Stimulated activated CD8-positive, alpha-beta memory T cell treated with anti-CD3 and anti-CD28 coated beads, Interleukin-15, amount 100 ng/mL, for 24 hours (primary cell): Measurements from ENCODE around the gene EDN2.
A peak's percentile ranks its signal among the peaks of the same experiment; 100 is the strongest.

Experiments
- DNase-seq: peaks from one replicate; pipeline ENCODE4 v3.0.0-alpha.2; 2020; ENCODE audit warnings: low read depth

EDN2 gene

DNA sequence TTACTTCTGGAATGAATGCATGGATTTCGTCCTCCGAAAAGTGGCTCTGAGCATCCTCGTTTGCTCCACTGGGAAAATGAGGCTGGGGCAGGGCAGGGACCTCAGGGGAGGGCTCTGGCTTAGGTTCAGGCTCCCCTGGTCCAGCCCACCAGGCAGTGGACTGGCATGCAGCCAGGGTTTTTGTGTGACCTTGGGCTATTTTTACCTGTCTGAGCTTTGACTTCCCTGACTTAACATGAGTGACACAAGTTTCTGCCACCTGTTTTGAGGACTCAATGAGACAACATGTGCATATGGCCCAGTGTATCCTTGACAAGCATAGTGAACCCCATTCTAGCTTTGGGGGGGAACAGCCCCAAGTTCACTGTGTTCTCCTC is 32.6 kb upstream of the EDN2 start:
- no peak for DNase-seq

DNA sequence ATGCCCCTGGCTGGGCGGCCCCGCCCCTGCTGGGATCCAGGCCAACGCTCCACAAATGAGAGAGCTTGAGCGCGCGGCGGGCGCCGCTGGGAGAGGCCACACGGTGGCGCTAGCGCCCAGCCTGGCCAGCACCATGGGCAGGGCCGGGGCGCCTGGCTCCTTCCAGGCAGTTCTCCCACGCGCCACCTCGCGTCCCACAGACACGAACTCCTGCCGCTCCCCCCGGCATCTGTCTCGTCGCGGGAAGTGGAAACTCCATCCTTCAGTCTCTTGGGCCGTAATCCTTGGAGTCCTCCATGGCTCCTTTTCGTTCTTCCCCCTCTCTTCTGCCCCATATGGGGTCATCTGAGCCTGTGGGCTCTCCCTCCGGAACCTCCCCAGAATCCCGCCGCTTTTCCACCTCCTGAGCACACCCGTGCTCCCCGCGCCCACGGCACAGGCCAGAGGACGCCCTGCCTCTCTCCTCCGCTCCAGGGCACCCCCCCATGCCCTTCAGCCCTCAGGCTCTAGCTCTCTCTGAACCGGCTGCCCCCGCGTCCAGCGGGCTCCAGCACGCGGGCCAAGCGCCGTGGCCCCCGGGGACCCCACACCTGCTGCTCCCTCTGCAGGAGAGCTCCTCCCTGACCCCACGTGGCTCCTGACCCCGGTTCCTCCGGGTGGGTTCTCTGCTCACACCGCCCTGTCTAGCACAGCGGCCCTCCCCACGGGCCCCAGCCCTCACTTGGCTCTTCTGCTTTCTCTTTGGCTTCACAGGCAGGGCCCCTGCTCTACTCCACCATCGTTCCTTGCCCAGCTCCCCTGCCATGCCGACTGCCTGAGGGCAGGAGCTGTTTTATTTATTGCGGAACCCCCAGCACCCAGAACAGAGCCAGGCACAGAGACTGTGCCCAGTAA is 31.9 kb upstream of the EDN2 start:
- peak; percentile 40 for DNase-seq

DNA sequence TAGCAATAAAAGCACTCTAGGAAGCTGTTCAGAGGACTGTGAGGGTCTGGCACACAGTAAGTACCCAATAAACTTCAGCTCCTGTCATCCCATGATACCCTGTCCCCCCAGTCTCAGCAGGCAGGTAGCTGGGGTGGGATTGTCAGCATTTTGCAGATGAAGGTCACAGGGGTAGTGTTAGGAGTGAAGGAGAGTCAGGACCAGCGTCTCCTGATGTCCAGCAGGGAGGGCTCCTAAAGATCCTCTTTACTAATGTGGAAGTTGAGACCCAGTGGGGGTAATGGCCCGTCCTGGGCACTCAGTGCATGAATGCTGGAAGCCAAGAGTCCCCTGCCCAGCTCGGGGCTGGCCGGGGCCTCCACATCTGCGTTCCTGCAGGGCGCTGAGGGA is 31.3 kb upstream of the EDN2 start:
- no peak for DNase-seq

DNA sequence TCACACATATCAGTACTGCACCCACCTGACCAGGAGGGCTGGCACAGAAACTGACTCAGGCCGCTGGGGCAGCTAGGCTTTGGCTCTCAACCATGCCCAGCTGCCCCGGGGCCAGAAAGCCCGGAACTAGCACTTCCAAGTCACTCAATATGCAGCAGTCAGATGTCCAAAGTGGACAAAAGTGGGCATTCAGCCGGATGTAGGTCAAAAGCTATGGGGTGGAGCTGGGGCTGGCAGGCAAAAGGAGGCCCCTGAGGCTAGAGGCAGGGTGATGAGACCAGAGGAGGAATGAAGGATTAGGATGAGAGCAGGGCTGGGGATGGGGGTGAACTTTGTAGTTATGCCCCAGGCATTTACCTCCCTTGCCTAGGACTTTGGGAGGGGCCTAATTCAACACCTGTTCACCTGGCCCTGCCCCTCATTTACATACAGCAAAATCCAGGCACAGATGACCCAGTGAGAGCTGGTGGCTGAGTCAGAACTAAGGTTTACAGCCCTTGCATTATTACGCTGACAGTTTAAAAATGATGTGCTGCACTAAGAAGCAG is 30.7 kb upstream of the EDN2 start:
- no peak for DNase-seq

DNA sequence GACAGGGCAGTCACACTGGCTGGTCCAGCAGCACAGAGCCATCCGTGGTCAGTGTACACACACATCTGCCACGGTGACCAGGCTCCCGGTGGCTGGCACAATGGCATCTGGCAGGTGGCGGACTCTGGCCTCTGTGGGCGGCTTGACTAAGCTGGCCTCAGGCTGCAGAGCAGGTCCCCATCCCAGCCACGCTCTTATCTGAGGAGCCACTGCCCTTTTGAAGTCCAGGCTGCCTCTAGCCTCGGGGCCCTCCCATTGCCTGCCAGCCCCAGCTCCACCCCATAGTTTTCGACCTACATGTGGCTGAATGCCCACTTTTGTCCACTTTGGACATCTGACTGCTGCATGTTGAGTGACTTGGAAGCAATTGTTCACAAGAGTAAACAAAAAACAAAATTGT is 29.9 kb upstream of the EDN2 start:
- DNase-seq = no peak

DNA sequence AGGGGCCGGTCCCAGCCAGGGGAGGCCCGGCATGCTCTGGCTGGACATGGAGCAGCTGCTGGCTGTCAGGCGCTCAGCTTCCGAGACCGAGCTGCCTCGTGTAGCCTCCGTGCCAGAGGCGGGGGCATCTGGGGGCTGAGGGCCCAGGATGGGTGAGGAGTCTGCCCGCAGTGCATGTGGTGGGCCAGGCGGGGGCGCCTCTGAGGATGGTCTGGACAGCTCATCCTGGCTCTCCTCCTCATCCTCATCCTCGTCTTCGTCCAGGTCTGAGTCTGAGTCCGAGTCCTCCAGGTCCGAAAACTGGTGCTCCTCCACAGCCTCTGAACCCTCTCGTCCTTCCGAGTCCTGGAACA is 28.9 kb upstream of the EDN2 start:
- DNase-seq = no peak

DNA sequence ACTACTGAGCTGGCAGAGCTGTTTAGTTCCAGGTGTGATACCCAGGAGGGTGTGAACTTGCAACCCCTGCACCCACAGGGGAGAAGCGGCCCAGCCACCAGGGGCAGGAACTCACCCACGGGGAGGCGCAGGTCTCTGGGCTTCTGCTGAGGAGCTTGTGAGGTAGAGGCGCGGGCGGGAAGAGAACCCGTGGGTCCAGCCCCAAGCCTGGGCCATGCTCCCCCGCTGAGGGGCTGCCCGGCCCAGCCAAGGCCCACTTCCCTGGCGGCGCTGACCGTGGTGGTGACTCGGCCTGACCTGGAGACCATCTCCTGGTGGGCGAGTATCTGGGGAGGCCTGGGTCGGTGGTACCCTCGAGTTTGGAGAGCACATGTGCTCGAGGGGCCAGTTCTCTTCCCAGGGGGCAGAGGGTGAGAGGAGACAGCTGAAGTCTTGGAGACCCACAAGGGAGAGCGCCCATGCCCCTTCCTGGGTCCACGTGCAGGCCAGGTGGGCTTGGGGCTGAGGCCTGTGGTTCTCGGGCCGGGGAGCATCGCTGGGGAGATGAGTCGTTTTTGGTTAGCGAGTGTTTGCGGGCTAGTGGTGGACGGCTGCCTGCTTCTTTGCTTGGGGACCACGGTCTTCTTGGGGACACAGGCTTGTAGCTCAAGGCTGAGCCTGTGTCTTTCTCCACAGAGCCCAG is 28.4 kb upstream of the EDN2 start:
- no peak for DNase-seq

DNA sequence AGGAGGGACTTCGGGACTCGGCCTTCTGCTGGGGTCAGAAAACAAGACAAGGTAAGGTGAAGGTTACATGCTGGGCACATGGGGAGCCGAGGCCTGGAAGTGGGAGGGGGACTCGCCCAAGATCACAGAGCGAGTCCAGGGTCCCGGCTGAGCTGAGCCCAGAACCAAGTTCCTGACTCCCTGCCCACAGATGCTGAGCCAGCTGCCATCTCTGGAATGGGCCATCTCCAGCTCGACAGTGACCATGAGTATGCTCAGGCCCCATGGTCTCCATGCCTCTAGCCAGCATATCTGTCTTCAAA is 26.7 kb upstream of the EDN2 start:
- no peak for DNase-seq

DNA sequence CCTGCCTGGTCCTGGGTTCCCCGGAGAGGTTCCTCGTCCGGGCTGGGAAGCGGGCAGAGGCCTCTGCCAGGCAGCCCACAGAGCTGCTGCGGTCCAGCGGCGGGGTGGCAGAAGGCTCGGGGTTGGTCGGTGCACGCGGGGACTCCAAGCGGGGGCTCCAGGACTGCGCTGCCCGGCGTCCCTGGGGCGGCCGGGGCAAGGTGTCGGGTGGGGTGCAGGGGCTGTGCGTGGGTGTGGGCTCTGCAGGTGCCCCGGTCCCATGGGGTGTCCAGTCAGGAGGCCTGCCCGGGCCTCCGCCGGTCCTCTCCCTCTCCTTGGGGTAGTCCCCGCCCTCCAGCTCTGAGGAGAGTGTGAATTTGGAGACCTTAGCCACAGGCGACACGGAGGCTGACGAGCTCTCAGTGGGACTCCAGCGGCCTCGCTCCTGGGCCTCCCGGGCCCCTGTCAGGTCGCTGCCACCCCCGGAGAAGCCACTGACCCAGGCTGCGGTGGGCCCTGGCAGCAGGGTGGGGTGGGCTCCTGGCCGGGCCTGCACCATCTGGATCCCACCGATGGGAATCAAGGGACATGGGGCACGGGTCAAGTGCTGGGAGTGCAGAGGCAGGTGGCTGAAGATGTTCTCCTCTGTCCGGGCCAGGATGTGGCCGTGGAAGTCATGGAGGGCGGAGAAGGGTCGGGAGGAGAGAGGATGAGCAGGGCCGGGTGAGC is 26.2 kb upstream of the EDN2 start:
- DNase-seq = no peak

DNA sequence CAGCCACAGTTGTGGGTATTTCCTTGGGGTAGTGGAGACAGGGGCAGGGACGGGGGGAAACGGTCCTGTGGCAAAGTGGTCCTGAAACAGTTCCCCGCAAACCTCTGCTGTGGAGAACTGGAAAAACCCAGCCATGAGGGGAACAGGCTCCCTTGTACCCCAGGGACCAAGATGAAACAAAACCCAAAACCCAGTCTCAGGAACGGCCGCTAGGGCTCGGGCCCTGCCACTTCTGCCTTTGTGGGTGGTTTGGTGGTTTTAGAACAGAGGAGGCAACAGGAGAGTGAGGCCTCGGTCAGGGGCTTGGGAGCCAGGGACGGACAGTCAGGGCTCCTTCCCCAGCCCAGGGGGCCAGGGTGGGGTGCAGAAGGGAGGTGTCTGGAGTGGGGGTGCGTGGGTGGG is 24.8 kb upstream of the EDN2 start:
- DNase-seq = no peak

DNA sequence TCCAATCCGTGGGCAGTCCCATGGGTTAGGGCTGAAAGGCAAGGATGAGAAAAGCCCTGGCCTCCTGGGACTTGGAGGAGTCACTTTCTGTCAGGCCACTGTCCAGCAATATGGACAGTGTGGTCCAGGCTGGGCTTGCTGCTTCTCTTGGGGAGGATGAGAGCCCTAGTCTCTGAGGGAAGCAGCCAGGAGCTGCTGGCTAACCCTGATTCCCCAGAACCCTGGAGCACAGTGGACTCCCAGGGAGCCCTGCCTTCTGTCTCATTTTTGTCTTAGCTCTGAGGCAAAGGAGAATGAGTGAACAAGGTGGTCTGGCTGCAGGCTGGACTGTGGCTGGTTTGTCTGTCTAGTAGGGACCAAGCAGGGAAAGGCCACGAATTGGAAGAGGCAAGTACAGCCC is 23.8 kb upstream of the EDN2 start:
- no peak for DNase-seq

DNA sequence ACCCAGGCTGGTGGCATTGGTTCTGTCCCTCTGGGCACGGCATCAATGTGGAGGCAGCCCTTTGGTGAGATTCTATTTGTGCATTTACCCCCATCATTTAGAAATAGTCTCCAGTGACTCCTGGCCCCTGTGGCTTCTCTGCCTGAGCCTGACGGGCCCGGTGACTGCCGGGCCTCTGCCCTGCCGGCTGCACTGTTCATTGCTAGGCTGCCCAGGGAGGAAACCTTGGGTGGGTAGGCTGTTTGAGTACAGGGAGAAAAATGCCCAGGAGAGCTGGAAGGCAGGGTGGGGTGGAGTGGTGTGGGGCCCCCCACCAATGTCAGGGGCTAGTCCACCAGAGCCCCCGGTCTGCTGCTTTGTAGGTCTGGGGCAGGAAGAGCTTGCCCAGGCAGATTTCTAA is 23.4 kb upstream of the EDN2 start:
- no peak for DNase-seq

DNA sequence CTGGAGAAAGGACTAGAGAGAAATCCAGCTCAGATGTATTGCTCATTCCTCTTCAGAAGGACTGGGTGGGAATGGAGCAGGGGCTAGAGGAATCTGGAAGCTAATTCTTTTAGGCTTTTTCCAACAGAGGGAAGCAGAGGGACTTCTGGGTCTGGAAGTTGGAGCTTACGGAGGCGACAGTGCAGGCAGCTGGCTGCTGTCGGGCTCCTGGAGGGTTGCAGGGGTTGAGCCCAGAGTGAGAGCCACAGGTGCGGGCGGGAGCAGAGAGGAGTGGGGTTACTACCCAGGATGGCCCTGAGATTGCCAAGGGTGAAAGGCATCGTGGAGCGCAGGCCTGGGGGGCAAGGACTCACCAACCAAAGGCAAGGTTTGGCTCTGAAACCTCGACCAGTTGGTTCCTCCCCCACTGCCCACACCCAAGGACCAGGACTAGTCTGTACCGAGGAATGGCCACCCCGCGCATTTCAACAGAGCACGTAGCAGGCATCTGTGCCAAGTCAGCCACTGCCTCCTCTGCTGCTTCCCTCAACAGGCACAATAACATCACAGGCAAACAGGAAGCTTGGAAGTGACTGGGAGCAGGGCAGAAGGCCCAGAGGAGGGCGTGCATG is 22.7 kb upstream of the EDN2 start:
- no peak for DNase-seq

DNA sequence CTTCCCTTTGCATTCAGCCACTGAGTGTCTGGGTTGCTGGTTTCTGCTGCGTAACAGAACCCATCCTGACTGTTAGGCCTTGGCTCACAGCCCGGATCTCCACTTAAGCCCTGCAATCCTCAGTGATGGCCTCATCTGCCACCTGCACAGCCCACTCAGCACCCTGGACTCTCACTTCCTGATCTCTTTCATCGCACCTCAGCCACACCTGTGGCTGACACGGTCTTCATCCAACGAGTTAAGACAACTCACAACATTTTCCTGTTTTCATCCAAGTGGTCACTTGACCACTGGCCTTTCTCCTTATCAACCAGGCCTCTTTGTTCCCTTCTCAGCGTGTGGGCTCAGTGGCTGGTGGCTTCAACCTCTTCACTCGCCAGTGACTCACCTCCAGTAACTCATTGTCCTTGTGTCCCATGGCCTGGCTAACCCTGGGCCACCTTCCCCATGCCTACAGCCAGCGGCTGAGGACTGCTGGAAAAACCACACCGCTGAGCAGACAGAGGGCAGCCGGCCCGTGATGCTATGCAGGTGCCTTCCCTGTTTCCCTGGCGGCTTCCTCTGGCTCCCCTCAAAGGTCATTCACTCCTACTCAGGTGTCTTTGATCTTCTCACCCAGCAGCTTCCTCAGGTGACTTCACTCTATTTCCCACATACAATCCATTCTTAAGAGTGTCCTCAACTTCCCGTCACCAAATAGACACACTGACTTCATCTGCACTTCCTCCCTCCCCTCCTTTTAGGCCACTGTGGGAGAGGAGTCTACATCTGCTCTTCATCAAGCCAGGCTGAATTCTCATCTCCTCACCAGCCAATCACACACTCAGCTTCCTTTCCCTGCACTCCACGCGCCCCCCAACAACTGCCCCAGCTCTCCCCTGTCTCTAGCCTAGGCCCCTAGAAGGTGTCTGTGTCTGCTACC is 19.9 kb upstream of the EDN2 start:
- DNase-seq = no peak

DNA sequence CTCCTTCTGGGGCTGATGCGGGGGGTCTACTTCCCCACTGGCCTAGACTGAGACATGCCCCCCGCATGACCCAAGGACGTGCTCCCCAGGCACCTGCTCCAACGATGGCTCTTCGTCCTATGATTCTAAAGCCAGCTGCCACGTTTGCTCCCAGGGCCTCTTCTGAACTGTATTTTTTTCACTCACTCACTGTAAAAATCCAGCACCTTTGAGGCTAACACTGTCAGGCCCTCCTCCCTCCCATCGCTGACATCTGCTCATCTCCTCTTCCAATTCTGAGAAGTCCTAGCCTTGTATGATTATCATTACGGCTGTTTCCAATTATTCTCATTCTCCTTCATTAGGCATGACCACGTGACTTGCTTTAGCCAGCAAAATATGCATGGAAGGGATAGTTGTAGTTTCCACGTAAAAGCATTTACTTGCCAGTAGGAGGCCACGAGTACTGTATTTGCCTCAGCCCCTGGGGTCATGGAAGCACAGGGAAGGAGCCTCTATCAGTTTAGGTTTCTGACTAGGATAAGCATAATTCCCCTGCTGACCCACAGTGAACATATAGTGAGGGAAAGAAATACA is 19.1 kb upstream of the EDN2 start:
- no peak for DNase-seq

DNA sequence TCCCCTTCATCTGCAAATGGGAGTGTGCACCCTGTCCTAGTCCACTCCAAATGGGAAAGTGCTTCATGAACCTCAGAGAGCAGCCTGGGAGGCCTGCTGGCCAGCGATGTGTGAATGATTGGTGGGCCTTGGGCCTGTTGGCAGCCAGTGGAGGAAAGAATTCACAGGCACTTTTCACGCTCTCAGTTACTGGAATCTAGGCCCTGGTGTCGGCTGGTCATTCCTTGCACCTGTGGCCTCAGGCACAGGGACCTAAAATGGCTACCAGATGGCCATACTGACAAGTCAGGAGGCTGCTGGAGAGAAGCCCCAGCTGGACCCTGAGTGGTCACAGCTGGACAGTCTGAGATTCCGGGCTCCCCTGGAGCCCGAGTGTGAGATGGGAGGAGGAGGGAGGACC is 18.4 kb upstream of the EDN2 start:
- DNase-seq = no peak

DNA sequence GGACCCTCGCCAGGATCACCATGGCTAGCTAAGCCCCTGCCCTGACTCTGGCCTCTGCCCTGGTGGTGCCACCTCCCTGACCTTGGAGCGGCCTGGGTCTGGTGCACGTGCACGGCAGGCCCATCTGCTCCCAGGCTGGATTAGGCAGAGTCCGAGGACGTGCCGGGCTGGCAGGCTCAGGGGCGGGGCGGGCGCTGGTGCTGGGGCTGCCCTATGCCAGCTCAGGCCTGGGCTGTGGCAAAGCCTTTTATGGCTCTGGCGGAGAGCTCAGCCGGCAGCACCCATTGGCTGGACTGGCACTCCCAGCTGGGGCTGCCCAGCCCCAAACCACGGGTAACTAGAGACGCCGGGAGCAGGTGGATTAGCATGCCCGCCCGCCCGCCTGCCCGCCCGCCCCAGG is 17.1 kb upstream of the EDN2 start:
- no peak for DNase-seq

DNA sequence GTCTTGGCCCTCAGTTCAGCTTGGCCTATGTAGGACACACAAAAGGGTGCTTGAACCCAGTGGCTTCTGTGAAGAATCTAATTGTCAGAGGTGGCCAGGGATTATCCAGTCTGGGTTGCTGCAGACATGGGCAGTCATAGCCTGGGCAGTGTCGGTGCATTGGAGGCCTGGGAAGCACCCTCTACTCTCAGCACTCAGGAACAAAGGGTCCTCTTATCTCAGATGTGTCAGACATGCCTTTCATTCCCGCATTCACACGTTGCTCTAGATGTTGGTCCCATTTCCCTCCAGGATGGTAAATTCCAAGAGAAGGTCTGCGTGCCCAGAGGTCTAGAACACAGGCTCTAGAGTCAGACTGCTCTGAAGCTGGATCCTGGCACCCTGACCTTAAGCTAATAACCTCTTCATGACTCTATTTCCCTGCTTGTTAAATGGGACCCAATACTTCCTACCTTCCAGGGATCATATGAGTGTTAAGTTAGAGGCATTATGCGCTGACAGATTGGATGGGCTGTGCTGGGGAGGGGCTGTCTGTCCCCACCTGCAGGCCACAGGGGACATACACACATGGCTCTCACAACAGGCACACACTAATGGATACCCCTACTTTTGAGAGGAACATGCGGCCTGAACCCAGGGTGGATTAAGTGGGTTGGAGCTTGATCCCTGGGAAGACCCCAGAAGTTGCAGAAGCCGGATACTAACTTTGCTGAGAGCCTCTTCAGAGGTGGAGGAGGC is 16.5 kb upstream of the EDN2 start:
- DNase-seq = no peak

DNA sequence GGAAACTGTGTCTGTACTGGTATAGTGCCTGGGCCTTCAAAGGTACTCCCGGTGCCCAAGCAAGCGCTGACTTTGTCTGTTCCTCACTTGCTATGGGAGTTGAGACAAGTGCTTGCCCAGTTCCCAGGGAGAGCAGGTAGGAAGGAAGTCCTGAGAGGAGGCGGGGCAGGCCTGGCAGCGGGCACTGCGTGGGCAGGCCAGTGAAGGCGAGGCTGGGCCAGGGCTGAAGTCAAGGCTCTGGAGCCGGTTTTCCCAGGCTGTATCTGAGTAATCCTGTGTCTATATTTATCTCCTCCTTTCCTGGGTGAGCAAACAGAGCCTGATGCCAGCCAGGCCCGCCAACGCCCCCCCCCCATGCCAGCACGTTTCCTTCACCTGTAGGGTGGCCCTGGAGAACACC is 15.9 kb upstream of the EDN2 start:
- DNase-seq = no peak

DNA sequence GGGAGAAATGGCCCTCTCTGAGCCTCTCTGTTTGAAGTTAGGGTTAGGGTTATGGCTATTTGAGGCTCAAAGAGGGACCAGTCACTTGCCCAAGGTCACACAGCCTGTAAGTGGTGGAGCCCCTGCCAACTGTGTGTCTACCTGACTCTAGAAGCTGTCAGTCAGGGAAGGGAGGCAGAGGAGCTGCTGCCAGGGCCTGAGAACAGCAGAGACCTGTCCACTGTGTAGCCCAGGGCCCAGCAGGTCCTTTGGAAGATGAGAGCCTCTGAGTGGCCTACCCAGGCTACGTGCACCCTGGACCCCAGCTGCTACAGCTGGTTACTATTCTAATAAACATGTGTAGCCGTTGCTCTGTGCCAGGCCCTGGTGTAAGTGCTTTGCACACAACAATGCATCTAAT is 15.1 kb upstream of the EDN2 start:
- DNase-seq = no peak

DNA sequence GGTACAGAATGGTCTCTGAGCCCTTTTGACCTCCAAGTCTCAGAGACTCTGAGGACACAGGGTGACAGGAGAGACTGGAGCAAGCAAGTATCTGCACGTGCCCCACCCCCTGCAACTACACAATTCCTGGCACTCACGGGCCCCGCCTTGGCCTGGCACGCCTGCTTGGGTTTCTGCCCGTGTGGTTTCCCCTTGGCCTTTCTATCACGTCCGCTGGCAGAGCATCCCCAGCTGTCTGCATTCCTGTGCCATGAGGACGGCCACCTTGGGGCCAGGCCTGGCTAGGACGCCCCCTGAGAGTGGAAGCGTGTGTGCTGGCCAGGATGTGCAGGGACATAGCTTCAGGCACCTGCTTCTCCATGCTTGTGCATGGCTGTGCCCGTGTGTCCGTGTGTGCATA is 14.3 kb upstream of the EDN2 start:
- DNase-seq = no peak
